ENCODE measurements around the gene CNFN.

Gene CNFN

GRCh38 chr19:42394751-42395150 is 4.7 kb upstream of the CNFN start:
- Histone ChIP-seq H3K36me3 (no peaks in the 10 kb centered on the region), H3K27me3 (peaks cover 10 to 24% (median 16%) of the 10 kb centered on the region in 11 experiments; a peak in 21 of 22 replicates), H3K9me3 (replicated peaks in 1 of 11) (no peaks in the 10 kb centered on the region), H3K9ac (no peak overlapping the region), H3K4me1 (peaks cover 22 to 36% (median 30%) of the 10 kb centered on the region in 10 experiments), H4K20me1 (peaks cover 0 to under 1% (median 0%) of the 10 kb centered on the region in 11 experiments; a peak in 1 of 22 replicates), H3K4me3 (no peak overlapping the region), H3K4me2 (no peak overlapping the region), H3K27ac (no peak overlapping the region)
- TF ChIP-seq Cebpa-rat (IDR thresholded peaks at IDR 0.05): no peak

DNA sequence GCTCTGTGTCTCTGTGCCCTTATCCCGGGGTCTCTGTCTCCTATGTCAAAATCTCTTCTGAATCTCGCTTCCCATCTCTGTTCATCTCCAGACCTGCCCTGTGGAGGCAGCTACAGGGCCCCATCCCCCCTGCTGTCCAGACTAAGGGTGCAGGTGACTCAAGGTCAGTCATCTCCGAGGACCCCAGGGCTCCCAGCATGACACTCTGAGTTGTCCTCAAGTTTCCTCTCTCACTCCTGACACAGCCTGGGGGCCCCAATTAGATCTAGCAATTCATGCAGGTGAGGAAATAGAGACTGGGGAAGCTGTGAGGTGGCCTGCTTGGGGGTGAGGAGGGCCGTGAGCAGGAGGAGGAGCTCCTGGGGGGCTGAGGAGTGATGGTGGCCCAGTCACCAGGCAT is 2.1 kb upstream of the CNFN start:
- no peak overlapping the region for H3K4me2 ChIP-seq
- no peaks in the 10 kb centered on the region for H3K9me3 ChIP-seq (replicated peaks in 1 of 11)
- TF ChIP-seq Cebpa-rat (IDR thresholded peaks at IDR 0.05): no peak
- H3K36me3 ChIP-seq: no peaks in the 10 kb centered on the region
- no peak overlapping the region for H3K27ac ChIP-seq
- H3K4me1 ChIP-seq: peaks cover 11 to 19% (median 15%) of the 10 kb centered on the region in 10 experiments
- H3K27me3 ChIP-seq: peaks cover 12 to 37% (median 21%) of the 10 kb centered on the region in 11 experiments; a peak in 21 of 22 replicates
- no peak overlapping the region for H3K4me3 ChIP-seq
- H3K9ac ChIP-seq: no peak overlapping the region
- H4K20me1 ChIP-seq: no peaks in the 10 kb centered on the region; a peak in 1 of 22 replicates

DNA sequence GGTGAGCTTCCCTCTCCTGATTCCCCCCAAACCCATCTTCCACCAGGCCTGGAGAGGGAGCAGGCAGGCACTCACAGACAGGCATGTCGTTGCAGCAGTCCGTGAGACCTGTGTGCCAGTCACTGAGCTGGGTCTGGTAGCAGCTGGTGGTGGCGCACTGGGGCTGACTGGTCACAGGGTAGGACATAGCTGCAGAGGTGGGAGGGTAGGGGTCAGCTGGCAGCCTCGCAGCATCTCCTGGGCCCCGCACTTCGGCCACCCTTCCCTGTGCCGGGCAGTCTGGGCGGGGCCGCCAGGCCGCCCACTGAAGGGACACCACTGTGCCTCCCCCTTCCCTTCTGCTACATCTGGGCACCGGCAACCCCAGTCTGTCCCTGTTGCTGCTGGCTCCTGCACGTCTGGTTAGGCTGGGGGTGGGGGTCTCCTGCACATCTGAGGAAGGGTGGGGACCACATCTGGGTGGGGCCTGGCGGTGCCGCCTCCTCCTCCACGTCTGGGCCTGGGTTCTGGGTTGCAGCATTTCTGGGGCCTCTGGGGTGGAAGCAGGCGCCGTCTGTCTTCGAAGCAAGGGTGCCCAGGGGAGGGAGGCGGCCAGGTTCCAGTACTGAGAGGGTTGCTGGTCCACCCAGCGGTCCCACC is 1.1 kb downstream of the CNFN start:
- no peak for TF ChIP-seq Cebpa-rat (IDR thresholded peaks at IDR 0.05)

DNA sequence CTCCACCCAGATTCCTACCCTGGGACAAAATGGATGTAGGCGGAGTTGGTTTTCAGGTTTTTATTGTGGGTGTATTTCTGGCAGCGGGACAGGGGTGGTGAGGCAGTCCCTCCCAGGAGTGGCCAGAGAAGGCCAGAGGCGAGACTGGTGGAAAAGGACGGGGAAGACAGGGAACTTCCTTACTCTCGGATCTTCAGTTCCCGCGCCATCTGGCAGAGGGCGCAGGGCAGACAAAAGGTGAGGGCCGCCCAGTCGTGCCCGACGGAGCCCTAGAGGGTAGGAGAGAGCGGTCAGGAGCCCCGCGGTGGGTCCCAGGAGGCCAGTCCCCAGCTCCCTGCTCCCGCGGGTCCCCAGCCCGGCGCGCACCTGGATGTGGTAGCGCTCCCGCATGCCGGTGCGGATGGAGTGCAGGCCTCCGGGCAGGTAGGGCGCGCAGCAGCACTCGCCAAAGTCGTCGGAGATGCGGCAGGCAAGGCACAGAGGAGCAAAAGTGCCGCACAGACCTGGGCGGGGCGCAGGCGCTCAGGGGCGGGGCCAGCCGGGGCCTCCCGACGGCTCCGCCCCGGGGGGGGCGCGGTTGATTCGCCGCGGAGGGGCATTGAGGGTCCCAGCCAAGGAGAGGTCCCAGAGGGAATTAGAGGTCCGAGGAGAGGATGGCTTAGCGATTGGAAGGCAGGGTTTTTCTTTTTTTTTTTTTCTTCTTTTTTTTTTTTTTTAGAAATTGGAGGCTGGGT is 3.0 kb downstream of the CNFN start:
- H3K9me3 ChIP-seq (replicated peaks in 1 of 11): no peaks in the 10 kb centered on the region

More for the DNA sequence above, 1.1 kb downstream of the CNFN start:
- H3K4me3 ChIP-seq: no peak overlapping the region
- no peaks in the 10 kb centered on the region for H3K9me3 ChIP-seq (replicated peaks in 1 of 11)
- no peak overlapping the region for H3K27ac ChIP-seq
- no peak overlapping the region for H3K4me2 ChIP-seq
- no peak overlapping the region for H3K9ac ChIP-seq
- peaks cover 0 to 17% (median 13%) of the 10 kb centered on the region in 10 experiments; a peak in 17 of 20 replicates for H3K4me1 ChIP-seq
- H3K27me3 ChIP-seq: peaks cover 12 to 37% (median 21%) of the 10 kb centered on the region in 11 experiments; a peak in 21 of 22 replicates
- H3K36me3 ChIP-seq: no peaks in the 10 kb centered on the region
- no peaks in the 10 kb centered on the region; a peak in 1 of 22 replicates for H4K20me1 ChIP-seq

GRCh38 chr19:42380155-42380554 is 9.9 kb downstream of the CNFN start:
- no peak overlapping the region for H3K4me2 ChIP-seq
- no peak overlapping the region for H3K27ac ChIP-seq
- H3K4me1 ChIP-seq: peaks cover 0 to 18% (median 14%) of the 10 kb centered on the region in 10 experiments; a peak in 15 of 20 replicates
- H3K36me3 ChIP-seq: peaks cover 0 to 15% (median 11%) of the 10 kb centered on the region in 11 experiments; a peak in 11 of 22 replicates
- no peaks in the 10 kb centered on the region for H3K27me3 ChIP-seq
- no peak overlapping the region for H3K4me3 ChIP-seq
- TF ChIP-seq Cebpa-rat (IDR thresholded peaks at IDR 0.05): no peak
- H4K20me1 ChIP-seq: no peaks in the 10 kb centered on the region; a peak in 2 of 22 replicates
- no peaks in the 10 kb centered on the region for H3K9me3 ChIP-seq (replicated peaks in 1 of 11)
- H3K9ac ChIP-seq: no peak overlapping the region

More for the DNA sequence above, 3.0 kb downstream of the CNFN start:
- no peak for TF ChIP-seq Cebpa-rat (IDR thresholded peaks at IDR 0.05)
- Histone ChIP-seq H3K4me2 (peak overlapping the region; percentile 64 to 92 (median 86)), H3K36me3 (no peaks in the 10 kb centered on the region), H4K20me1 (no peaks in the 10 kb centered on the region; a peak in 1 of 22 replicates), H3K9ac (peak overlapping the region; percentile 57 to 77 (median 70); a peak in 21 of 22 replicates), H3K27ac (peak overlapping the region; percentile 7 to 71 (median 51); a peak in 16 of 22 replicates), H3K27me3 (peaks cover 12 to 36% (median 21%) of the 10 kb centered on the region in 11 experiments; a peak in 21 of 22 replicates), H3K4me3 (peak overlapping the region; percentile 46 to 71 (median 58)), H3K4me1 (peaks cover 0 to 29% (median 25%) of the 10 kb centered on the region in 10 experiments; a peak in 17 of 20 replicates)

DNA sequence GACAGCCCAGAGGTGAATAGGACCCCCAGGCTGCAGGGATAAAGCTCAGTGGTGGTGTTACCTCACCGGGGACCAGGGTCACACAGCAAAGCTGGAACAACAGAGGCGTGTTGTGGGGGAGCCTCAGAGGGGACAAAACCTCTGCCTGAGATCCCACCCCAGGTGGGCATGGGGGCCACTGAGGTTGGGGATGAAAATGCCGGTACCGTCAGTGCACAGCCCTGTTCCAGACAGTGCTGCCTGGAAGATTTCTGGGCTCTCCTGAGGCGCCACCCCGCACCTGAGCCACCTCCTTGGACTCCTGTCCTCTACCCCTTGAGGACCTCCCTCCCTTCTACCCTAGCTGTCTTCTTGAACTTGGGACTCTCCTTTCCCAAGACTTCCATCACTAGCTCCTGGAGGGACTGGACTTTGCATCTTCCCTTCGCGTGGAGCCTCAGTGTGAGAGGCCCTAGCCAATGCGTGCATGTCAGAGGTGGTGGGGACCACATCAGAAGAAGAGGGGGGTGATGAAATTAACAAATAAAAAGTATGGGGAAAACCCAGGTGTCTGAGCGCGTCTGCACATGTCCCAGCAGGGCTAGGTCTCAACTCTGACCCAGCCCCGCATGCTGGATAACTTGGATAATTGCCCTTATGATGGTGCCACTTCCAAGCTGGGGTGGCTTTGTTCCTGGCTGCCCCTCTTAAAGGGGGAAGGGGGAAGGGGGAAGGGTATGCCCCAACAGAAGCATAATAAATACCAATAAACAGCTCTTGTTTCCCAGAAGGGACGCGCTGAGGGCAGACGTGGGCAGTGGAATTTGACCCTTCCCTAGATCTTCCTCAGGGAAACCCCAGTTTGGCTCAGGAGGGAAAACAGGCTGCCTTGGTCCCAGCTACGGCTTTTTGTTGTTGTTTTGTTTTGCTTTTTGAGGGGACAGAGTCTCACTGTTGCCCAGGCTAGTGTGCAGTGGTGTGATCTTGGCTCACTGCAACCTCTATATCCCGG is 11.6 kb downstream of the CNFN start:
- H3K27me3 ChIP-seq: no peaks in the 10 kb centered on the region
- TF ChIP-seq Cebpa-rat (IDR thresholded peaks at IDR 0.05): no peak
- no peaks in the 10 kb centered on the region; a peak in 2 of 22 replicates for H4K20me1 ChIP-seq

GRCh38 chr19:42376177-42376555 is 13.9 kb downstream of the CNFN start:
- H3K4me3 ChIP-seq: no peak overlapping the region
- TF ChIP-seq Cebpa-rat (IDR thresholded peaks at IDR 0.05): no peak

More for the DNA sequence above, 11.6 kb downstream of the CNFN start:
- H3K4me2 ChIP-seq: no peak overlapping the region
- H3K4me3 ChIP-seq: no peak overlapping the region
- H3K9me3 ChIP-seq (replicated peaks in 1 of 11): no peaks in the 10 kb centered on the region
- H3K36me3 ChIP-seq: peaks cover 4 to 28% (median 17%) of the 10 kb centered on the region in 11 experiments; a peak in 13 of 22 replicates
- H3K9ac ChIP-seq: no peak overlapping the region
- peaks cover 0 to 9% (median 7%) of the 10 kb centered on the region in 10 experiments; a peak in 12 of 20 replicates for H3K4me1 ChIP-seq
- H3K27ac ChIP-seq: no peak overlapping the region

GRCh38 chr19:42375415-42376176 is 14.5 kb downstream of the CNFN start:
- no peak overlapping the region for H3K9ac ChIP-seq
- no peak overlapping the region for H3K27ac ChIP-seq
- no peak overlapping the region for H3K4me2 ChIP-seq
- H4K20me1 ChIP-seq: no peaks in the 10 kb centered on the region; a peak in 2 of 22 replicates
- H3K4me3 ChIP-seq: no peak overlapping the region
- peaks cover 0 to 22% (median 5%) of the 10 kb centered on the region in 10 experiments; a peak in 13 of 20 replicates for H3K4me1 ChIP-seq
- H3K27me3 ChIP-seq: no peaks in the 10 kb centered on the region
- no peaks in the 10 kb centered on the region for H3K9me3 ChIP-seq (replicated peaks in 1 of 11)
- no peak for TF ChIP-seq Cebpa-rat (IDR thresholded peaks at IDR 0.05)
- peaks cover 4 to 40% (median 22%) of the 10 kb centered on the region in 11 experiments; a peak in 15 of 22 replicates for H3K36me3 ChIP-seq

More at GRCh38 chr19:42376177-42376555, 13.9 kb downstream of the CNFN start:
- H3K9me3 ChIP-seq (replicated peaks in 1 of 11): no peaks in the 10 kb centered on the region
- H3K4me2 ChIP-seq: no peak overlapping the region
- no peaks in the 10 kb centered on the region for H3K27me3 ChIP-seq
- no peak overlapping the region for H3K9ac ChIP-seq
- no peaks in the 10 kb centered on the region; a peak in 2 of 22 replicates for H4K20me1 ChIP-seq
- no peak overlapping the region for H3K27ac ChIP-seq
- H3K4me1 ChIP-seq: peaks cover 0 to 16% (median 1%) of the 10 kb centered on the region in 10 experiments; a peak in 8 of 20 replicates
- peaks cover 4 to 37% (median 22%) of the 10 kb centered on the region in 11 experiments; a peak in 15 of 22 replicates for H3K36me3 ChIP-seq
